ENCODE measurements around the gene FCRLB.
A peak's percentile ranks its signal among the peaks of the same experiment; 100 is the strongest.

The FCRLB gene

DNA sequence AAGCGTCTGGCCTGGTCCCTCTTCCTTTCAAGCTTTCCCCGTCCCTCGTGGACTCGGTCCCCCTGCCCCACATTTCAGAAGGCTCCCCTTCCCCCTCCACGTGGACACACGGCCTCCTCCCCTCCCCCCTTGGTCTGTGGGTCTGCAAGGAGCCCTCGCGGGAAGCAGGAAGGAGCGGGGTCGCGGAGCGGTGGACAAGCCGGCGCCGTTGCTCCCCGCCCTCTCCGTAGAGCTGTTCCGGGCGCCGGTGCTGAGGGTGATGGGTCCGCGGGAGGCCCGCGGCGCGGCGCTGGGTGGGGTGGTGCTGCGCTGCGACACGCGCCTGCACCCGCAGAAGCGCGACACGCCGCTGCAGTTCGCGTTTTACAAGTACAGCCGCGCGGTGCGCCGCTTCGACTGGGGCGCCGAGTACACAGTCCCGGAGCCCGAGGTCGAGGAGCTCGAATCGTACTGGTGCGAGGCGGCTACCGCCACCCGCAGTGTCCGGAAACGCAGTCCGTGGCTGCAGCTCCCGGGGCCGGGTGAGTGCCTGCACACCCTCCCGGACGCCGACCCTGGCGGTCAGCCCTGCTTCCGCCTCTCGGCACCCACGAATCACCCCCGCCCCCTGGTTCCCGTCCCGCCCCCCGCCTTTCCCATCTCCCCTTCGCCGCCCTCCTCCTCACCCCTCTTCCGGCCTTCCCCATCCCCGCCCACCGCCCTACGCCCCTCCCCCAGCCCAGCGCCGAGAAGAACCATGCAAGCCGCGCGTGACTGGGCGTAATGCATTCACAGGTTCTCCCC is 5.3 kb downstream of the FCRLB start (continued):
- TF ChIP-seq ZBTB8A (tag by site-specific recombination; IDR thresholded peaks at IDR 0.05) (no peak), BCL6B (tag by site-specific recombination; IDR thresholded peaks at IDR 0.05) (no peak), KLF8 (tag by site-specific recombination; IDR thresholded peaks at IDR 0.05) (peak; percentile 92), ZNF521 (tag by site-specific recombination; IDR thresholded peaks at IDR 0.05) (no peak), KLF9 (tag by site-specific recombination; IDR thresholded peaks at IDR 0.05; ENCODE audit: low read depth) (peak; percentile 65; the same call in 1 of the 2 replicates), ZNF341 (tag by site-specific recombination; IDR thresholded peaks at IDR 0.05; ENCODE audit: low read depth) (peak; percentile 85), ZNF768 (tag by site-specific recombination; IDR thresholded peaks at IDR 0.05) (no peak), ZNF677 (tag by site-specific recombination; IDR thresholded peaks at IDR 0.05) (no peak), ZNF629 (tag by site-specific recombination; IDR thresholded peaks at IDR 0.05) (no peak), ZBTB20 (tag by site-specific recombination; IDR thresholded peaks at IDR 0.05) (peak; percentile 72; the same call in 1 of the 2 replicates), ZNF548 (tag by site-specific recombination; IDR thresholded peaks at IDR 0.05) (no peak), ZNF140 (tag by site-specific recombination; IDR thresholded peaks at IDR 0.05) (no peak), ZNF132 (tag by site-specific recombination; IDR thresholded peaks at IDR 0.05; ENCODE audit: borderline replicate concordance) (no peak), ZNF596 (tag by site-specific recombination; IDR thresholded peaks at IDR 0.05) (no peak), MYNN (tag by site-specific recombination; IDR thresholded peaks at IDR 0.05; ENCODE audit: borderline replicate concordance) (no peak), ZNF112 (tag by site-specific recombination; IDR thresholded peaks at IDR 0.05) (no peak), ZNF660 (tag by site-specific recombination; IDR thresholded peaks at IDR 0.05) (no peak; the same call in 1 of the 2 replicates), ZNF510 (tag by site-specific recombination; IDR thresholded peaks at IDR 0.05; ENCODE audit: insufficient replicate concordance) (no peak), ZNF366 (tag by site-specific recombination; conservative IDR thresholded peaks at IDR 0.05) (no peak)
- TF ChIP-seq, protein P1, sequence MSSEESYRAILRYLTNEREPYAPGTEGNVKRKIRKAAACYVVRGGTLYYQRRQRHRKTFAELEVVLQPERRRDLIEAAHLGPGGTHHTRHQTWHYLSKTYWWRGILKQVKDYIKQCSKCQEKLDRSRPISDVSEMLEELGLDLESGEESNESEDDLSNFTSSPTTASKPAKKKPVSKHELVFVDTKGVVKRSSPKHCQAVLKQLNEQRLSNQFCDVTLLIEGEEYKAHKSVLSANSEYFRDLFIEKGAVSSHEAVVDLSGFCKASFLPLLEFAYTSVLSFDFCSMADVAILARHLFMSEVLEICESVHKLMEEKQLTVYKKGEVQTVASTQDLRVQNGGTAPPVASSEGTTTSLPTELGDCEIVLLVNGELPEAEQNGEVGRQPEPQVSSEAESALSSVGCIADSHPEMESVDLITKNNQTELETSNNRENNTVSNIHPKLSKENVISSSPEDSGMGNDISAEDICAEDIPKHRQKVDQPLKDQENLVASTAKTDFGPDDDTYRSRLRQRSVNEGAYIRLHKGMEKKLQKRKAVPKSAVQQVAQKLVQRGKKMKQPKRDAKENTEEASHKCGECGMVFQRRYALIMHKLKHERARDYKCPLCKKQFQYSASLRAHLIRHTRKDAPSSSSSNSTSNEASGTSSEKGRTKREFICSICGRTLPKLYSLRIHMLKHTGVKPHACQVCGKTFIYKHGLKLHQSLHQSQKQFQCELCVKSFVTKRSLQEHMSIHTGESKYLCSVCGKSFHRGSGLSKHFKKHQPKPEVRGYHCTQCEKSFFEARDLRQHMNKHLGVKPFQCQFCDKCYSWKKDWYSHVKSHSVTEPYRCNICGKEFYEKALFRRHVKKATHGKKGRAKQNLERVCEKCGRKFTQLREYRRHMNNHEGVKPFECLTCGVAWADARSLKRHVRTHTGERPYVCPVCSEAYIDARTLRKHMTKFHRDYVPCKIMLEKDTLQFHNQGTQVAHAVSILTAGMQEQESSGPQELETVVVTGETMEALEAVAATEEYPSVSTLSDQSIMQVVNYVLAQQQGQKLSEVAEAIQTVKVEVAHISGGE (tag by site-specific recombination; conservative IDR thresholded peaks at IDR 0.05; ENCODE audit: low read depth), result peak; percentile 92
- TF ChIP-seq, protein P2, sequence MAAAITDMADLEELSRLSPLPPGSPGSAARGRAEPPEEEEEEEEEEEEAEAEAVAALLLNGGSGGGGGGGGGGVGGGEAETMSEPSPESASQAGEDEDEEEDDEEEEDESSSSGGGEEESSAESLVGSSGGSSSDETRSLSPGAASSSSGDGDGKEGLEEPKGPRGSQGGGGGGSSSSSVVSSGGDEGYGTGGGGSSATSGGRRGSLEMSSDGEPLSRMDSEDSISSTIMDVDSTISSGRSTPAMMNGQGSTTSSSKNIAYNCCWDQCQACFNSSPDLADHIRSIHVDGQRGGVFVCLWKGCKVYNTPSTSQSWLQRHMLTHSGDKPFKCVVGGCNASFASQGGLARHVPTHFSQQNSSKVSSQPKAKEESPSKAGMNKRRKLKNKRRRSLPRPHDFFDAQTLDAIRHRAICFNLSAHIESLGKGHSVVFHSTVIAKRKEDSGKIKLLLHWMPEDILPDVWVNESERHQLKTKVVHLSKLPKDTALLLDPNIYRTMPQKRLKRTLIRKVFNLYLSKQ (tag by site-specific recombination; IDR thresholded peaks at IDR 0.05; ENCODE audit: borderline replicate concordance), result no peak
- TF ChIP-seq, protein P3, sequence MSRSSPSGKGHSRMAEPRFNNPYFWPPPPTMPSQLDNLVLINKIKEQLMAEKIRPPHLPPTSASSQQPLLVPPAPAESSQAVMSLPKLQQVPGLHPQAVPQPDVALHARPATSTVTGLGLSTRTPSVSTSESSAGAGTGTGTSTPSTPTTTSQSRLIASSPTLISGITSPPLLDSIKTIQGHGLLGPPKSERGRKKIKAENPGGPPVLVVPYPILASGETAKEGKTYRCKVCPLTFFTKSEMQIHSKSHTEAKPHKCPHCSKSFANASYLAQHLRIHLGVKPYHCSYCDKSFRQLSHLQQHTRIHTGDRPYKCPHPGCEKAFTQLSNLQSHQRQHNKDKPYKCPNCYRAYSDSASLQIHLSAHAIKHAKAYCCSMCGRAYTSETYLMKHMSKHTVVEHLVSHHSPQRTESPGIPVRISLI (tag by site-specific recombination; IDR thresholded peaks at IDR 0.05), result no peak
- TF ChIP-seq, protein P4, sequence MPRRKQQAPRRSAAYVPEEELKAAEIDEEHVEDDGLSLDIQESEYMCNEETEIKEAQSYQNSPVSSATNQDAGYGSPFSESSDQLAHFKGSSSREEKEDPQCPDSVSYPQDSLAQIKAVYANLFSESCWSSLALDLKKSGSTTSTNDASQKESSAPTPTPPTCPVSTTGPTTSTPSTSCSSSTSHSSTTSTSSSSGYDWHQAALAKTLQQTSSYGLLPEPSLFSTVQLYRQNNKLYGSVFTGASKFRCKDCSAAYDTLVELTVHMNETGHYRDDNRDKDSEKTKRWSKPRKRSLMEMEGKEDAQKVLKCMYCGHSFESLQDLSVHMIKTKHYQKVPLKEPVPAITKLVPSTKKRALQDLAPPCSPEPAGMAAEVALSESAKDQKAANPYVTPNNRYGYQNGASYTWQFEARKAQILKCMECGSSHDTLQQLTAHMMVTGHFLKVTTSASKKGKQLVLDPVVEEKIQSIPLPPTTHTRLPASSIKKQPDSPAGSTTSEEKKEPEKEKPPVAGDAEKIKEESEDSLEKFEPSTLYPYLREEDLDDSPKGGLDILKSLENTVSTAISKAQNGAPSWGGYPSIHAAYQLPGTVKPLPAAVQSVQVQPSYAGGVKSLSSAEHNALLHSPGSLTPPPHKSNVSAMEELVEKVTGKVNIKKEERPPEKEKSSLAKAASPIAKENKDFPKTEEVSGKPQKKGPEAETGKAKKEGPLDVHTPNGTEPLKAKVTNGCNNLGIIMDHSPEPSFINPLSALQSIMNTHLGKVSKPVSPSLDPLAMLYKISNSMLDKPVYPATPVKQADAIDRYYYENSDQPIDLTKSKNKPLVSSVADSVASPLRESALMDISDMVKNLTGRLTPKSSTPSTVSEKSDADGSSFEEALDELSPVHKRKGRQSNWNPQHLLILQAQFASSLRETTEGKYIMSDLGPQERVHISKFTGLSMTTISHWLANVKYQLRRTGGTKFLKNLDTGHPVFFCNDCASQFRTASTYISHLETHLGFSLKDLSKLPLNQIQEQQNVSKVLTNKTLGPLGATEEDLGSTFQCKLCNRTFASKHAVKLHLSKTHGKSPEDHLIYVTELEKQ (tag by site-specific recombination; IDR thresholded peaks at IDR 0.05; ENCODE audit: borderline replicate concordance), result no peak

Measured in HEK293 (cell line).